Measurements from ENCODE around the gene DZIP1L. TPM values are rescaled to one million over a fixed set of nuclear protein-coding genes. Genes with fewer than 3 reads are reported as not detected.
"Not testable (repeated sequence)": the region's sequence is repeated elsewhere in the genome, so short reads cannot be mapped to it uniquely, and the experiment has no call there.

Gene DZIP1L
- total and polyA plus RNA-seq, 10 donors, result 0.85 to 38.6 (median 12.4) TPM

DNA sequence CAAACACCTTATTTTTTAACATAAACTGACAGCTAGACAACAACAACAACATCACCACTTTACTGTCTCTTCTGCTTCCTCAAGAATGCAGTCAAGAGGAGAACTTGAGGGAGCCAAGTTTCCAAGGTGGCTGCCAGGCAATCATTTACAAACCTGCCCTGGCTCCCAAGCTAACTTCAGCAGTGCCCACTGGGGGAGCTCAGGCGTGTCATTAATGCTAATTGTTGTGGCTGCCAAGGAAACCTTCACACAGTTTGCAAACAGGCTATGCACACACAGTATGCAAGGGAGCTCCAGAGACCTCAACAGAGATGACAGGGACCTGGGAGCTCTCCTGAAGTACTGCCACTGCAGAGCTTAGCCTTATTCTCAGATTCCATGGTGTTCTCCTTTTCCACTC is 2.1 kb downstream of the DZIP1L start:
- Histone ChIP-seq H3K36me3 (no peaks in the 10 kb centered on the region), H3K9me3 (no peaks in the 10 kb centered on the region), H3K4me3 (no peak overlapping the region), H3K27me3 (replicated peaks in 1 of 7) (peaks cover 0 to 30% (median 2%) of the 10 kb centered on the region in 7 donors), H3K27ac (no peak overlapping the region), H3K4me1 (peaks cover 2 to 36% (median 18%) of the 10 kb centered on the region in 6 donors)
- intact Hi-C loops (cut with DNase I; ENCODE audit: low total_unique reads), result no loop called here
- 82 to 100% (median 86%) methylated on average over 1 of the region's 1 CpG for WGBS, 5 donors
- DNase-seq, result no peak
- TF ChIP-seq POLR2AphosphoS5 (IDR thresholded peaks at IDR 0.05) (no peak), POLR2A (IDR thresholded peaks at IDR 0.05) (no peak)
- TF ChIP-seq, protein P1, sequence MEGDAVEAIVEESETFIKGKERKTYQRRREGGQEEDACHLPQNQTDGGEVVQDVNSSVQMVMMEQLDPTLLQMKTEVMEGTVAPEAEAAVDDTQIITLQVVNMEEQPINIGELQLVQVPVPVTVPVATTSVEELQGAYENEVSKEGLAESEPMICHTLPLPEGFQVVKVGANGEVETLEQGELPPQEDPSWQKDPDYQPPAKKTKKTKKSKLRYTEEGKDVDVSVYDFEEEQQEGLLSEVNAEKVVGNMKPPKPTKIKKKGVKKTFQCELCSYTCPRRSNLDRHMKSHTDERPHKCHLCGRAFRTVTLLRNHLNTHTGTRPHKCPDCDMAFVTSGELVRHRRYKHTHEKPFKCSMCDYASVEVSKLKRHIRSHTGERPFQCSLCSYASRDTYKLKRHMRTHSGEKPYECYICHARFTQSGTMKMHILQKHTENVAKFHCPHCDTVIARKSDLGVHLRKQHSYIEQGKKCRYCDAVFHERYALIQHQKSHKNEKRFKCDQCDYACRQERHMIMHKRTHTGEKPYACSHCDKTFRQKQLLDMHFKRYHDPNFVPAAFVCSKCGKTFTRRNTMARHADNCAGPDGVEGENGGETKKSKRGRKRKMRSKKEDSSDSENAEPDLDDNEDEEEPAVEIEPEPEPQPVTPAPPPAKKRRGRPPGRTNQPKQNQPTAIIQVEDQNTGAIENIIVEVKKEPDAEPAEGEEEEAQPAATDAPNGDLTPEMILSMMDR (IDR thresholded peaks at IDR 0.05 in 8 of 11, conservative IDR thresholded peaks at IDR 0.05 in 3 of 11), result no peak

DNA sequence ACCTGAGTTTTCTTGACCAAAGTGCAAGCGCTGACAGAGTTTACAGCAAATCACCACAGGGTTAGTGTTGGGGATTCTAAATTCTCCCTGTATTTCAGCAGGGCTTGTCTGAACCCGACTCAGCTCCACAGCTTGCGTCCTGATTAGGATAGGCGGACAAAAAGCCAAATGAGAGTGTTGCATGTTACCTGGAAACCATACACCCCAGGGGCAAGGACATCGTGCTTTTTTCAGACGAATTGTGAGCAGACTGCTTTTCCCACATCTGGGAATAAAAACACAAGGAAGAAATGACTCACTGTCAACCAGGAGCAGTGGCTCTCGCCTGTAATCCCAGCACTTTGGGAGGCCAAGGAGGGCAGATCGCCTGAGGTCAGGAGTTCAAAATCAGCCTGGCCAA is 3.0 kb downstream of the DZIP1L start:
- TF ChIP-seq POLR2AphosphoS5 (IDR thresholded peaks at IDR 0.05) (no peak), POLR2A (IDR thresholded peaks at IDR 0.05) (no peak)
- TF ChIP-seq, protein P1 (IDR thresholded peaks at IDR 0.05 in 8 of 11, conservative IDR thresholded peaks at IDR 0.05 in 3 of 11), result no peak
- no peaks in the 10 kb centered on the region for H3K36me3 ChIP-seq
- no peak overlapping the region for H3K27ac ChIP-seq
- WGBS, 5 donors, result 92 to 96% (median 93%) methylated on average over 8 of the region's 8 CpGs
- no peak overlapping the region for H3K4me3 ChIP-seq
- H3K4me1 ChIP-seq, result peaks cover 2 to 36% (median 18%) of the 10 kb centered on the region in 6 donors
- H3K9me3 ChIP-seq, result no peaks in the 10 kb centered on the region
- DNase-seq, result no peak
- intact Hi-C loops (cut with DNase I; ENCODE audit: low total_unique reads), result no loop called here
- H3K27me3 ChIP-seq (replicated peaks in 1 of 7), result peaks cover 0 to 30% (median 2%) of the 10 kb centered on the region in 7 donors

DNA sequence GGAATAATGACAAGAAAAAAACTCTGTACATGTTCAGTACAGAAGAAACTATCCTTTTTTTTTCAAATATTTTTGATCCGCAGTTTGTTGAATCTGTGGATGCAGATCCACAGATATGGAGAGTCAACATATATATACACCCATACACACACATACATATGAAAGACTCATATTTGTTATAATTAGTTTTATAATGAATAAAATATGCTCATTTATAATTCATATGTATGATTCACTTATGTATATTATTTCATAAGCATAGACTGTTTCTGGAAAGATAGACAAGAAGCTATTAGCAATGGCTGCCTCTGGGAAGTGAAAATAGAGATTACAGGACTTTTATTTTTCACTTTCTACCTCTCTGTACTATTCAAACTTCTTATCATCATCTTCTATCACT is 9.8 kb downstream of the DZIP1L start:
- TF ChIP-seq POLR2AphosphoS5 (IDR thresholded peaks at IDR 0.05) (no peak), POLR2A (IDR thresholded peaks at IDR 0.05) (no peak)
- TF ChIP-seq, protein P1 (IDR thresholded peaks at IDR 0.05 in 8 of 11, conservative IDR thresholded peaks at IDR 0.05 in 3 of 11), result no peak
- Histone ChIP-seq H3K4me3 (no peak overlapping the region), H3K4me1 (no peaks in the 10 kb centered on the region), H3K27ac (no peak overlapping the region), H3K27me3 (replicated peaks in 1 of 7) (no peaks in the 10 kb centered on the region), H3K36me3 (peaks cover 0 to 30% (median 0%) of the 10 kb centered on the region in 6 donors), H3K9me3 (no peaks in the 10 kb centered on the region)
- intact Hi-C loops (cut with DNase I; ENCODE audit: low total_unique reads), result no loop called here
- DNase-seq, result no peak
- 92 to 100% (median 98%) methylated on average over 1 of the region's 1 CpG for WGBS, 5 donors

DNA sequence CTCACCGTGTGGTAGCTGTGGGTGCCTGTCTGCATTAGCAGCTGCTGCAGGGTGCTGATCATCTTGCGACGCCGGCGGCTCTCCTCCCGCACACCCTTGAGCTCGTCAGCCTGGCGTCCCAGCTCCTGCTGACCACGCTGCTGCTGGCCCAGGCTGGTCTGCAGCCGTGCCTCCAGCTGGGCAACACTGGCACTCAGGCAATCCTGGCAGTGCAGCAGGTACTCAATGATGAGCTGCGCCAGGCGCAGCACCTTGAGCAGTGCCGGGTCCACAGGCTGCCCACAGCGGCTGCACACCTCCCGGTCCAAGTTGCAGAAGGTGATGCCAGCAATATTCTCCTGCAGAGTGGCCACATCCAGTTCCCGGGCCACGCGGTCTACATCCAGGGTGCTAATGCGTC is 11.9 kb downstream of the DZIP1L start:
- WGBS, 5 donors, result 92 to 96% (median 95%) methylated on average over 14 to 19 of the region's 19 CpGs
- H3K4me1 ChIP-seq, result no peaks in the 10 kb centered on the region

DNA sequence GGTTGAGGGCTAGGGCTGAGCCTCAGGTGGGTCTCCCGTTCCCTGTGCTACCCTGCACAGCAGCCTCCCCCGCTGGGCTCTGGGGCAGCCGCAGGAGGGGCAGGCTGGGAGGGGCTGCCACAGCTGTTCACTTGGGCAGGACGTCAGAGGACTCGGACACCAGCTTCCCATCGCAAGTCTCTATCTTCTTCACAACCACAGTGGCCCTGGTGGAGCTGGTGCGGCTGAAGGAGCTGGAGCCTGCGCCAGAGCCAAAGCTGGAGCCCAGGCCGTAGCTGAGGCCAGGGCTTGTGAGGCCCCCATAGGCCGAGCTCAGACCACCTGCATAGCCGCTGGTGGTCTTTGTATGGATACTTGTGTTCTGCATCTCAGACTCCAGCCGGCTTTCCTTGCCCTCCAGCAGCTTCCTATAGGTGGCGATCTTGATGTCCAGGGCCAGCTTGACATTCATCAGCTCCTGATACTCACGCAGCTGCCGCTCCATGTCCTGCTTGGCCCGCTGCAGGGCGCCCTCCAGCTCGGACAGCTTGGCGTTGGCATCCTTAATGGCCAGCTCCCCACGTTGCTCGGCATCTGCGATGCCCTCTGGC is 14.0 kb downstream of the DZIP1L start:
- H3K27ac ChIP-seq; H3K4me3 ChIP-seq; H3K4me1 ChIP-seq; H3K27me3 ChIP-seq (replicated peaks in 1 of 7); DNase-seq; intact Hi-C loops (cut with DNase I; ENCODE audit: low total_unique reads); H3K9me3 ChIP-seq: not testable (repeated sequence)
- WGBS, 5 donors, result 90 to 94% (median 92%) methylated on average over 17 to 22 of the region's 22 CpGs
- H3K36me3 ChIP-seq, result peaks cover 0 to 38% (median 0%) of the 10 kb centered on the region in 6 donors

More for the DNA sequence above, 11.9 kb downstream of the DZIP1L start:
- Histone ChIP-seq H3K9me3 (no peaks in the 10 kb centered on the region), H3K4me3 (no peak overlapping the region), H3K27ac (no peak overlapping the region), H3K27me3 (replicated peaks in 1 of 7) (no peaks in the 10 kb centered on the region), H3K36me3 (peaks cover 0 to 38% (median 0%) of the 10 kb centered on the region in 6 donors)
- no peak for DNase-seq
- intact Hi-C loops (cut with DNase I; ENCODE audit: low total_unique reads), result no loop called here
- TF ChIP-seq, protein P1 (IDR thresholded peaks at IDR 0.05 in 8 of 11, conservative IDR thresholded peaks at IDR 0.05 in 3 of 11), result no peak
- TF ChIP-seq POLR2AphosphoS5 (IDR thresholded peaks at IDR 0.05), result no peak
- no peak for TF ChIP-seq POLR2A (IDR thresholded peaks at IDR 0.05)

Data from spleen (tissue), 11 donors.